A673 (cell line): ENCODE measurements around the gene IL25. TPM values are rescaled to one million over a fixed set of nuclear protein-coding genes. Genes with fewer than 3 reads are reported as not detected.
"Not testable (repeated sequence)": the region's sequence is repeated elsewhere in the genome, so short reads cannot be mapped to it uniquely, and the experiment has no call there.

Experiments
- BruUV-seq: library from RNA; stranded (reverse); fragments of 400-500 nt; replicated peaks from 2 replicates; lab custom pipeline; 2021; lab: Mats Ljungman, UMichigan
- CTCF ChIA-PET: fragments of 300-600 bp; sonication (Branson Sonifier 250); formaldehyde crosslinking; loops from one replicate; lab custom pipeline; 2022; ENCODE audit warnings: antibody characterized with exemption; lab: Charles Lee
- POLR2A ChIA-PET: fragments of 300-600 bp; sonication (Branson Sonifier 250); formaldehyde crosslinking; loops from one replicate; lab custom pipeline; 2022; ENCODE audit warnings: antibody characterized with exemption; ENCODE audit not compliant: low non-redundant PET; lab: Charles Lee
- DNase-seq: peaks from one replicate; pipeline ENCODE4 v3.0.0-alpha.2; 2015; ENCODE audit warnings: low spot score
- H3K27ac ChIP-seq: fragments of 200-600 bp; sonication (generic); 2 replicates; pipeline ENCODE4 v1.5.1; 2016; ENCODE audit warnings: mixed run types, low read depth, mild to moderate bottlenecking, mixed read lengths, antibody characterized with exemption, low read length; ENCODE audit not compliant: poor library complexity, severe bottlenecking
- H3K27me3 ChIP-seq: fragments of 200-600 bp; sonication (generic); replicated peaks from 2 replicates; pipeline ENCODE4 v1.6.1; 2017; ENCODE audit warnings: mixed run types, low read depth, mild to moderate bottlenecking, mixed read lengths, antibody characterized with exemption, low read length; ENCODE audit not compliant: insufficient read depth, poor library complexity
- H3K36me3 ChIP-seq: fragments of 200-600 bp; sonication (generic); 2 replicates; pipeline ENCODE4 v1.6.1; 2016; ENCODE audit warnings: mixed run types, mild to moderate bottlenecking, mixed read lengths, antibody characterized with exemption, low read length; ENCODE audit not compliant: insufficient read depth, poor library complexity, severe bottlenecking
- H3K4me1 ChIP-seq: fragments of 200-600 bp; sonication (generic); 2 replicates; pipeline ENCODE4 v1.6.1; 2017; ENCODE audit warnings: mixed run types, mild to moderate bottlenecking, mixed read lengths, antibody characterized with exemption, low read length; ENCODE audit not compliant: insufficient read depth, poor library complexity, severe bottlenecking
- H3K4me3 ChIP-seq: fragments of 200-600 bp; sonication (generic); 2 replicates; pipeline ENCODE4 v1.5.1; 2016; ENCODE audit warnings: low read depth, mixed run types, mild to moderate bottlenecking, mixed read lengths, low read length; ENCODE audit not compliant: poor library complexity, severe bottlenecking
- H3K9me3 ChIP-seq: fragments of 200-600 bp; sonication (generic); 2 replicates; pipeline ENCODE4 v1.6.1; 2016; ENCODE audit warnings: mixed run types, low read depth, mild to moderate bottlenecking, mixed read lengths, antibody characterized with exemption, low read length; ENCODE audit not compliant: poor library complexity, severe bottlenecking
- EZH2 ChIP-seq: fragments of 200-600 bp; sonication (generic); IDR thresholded peaks from 2 replicates; pipeline ENCODE4 v1.6.1; 2017; ENCODE audit warnings: borderline replicate concordance, low read depth, mild to moderate bottlenecking, mixed read lengths, antibody characterized with exemption, low read length; ENCODE audit not compliant: poor library complexity, severe bottlenecking
- intact Hi-C: fragments of 100-400 bp; cut with micrococcal nuclease; formaldehyde crosslinking; loops from one replicate; pipeline ENCODE4 v1.10.0; 2022; ENCODE audit not compliant: unreplicated experiment
- total RNA-seq: library from RNA; stranded (reverse); gene quantifications from 2 replicates; pipeline ENCODE4 v1.2.3, GENCODE V29; 2021
- TF ChIP-seq, protein P1 (sequence below): fragments of 300-800, 200-600 bp; sonication (generic); conservative IDR thresholded peaks from 2 replicates; pipeline ENCODE4 v1.5.1; 2017; ENCODE audit warnings: low read depth, mild to moderate bottlenecking, antibody characterized with exemption, low read length, moderate library complexity, mixed read lengths

Gene IL25
- total RNA-seq, 1 experiment from 2014 or later: not detected

- no TSS peak for BruUV-seq
- POLR2A ChIA-PET: no interaction called here
- CTCF ChIA-PET: no interaction called here
These were observed 45.4 kb downstream of the IL25 start for GRCh38 chr14:23418021-23418420.

DNA sequence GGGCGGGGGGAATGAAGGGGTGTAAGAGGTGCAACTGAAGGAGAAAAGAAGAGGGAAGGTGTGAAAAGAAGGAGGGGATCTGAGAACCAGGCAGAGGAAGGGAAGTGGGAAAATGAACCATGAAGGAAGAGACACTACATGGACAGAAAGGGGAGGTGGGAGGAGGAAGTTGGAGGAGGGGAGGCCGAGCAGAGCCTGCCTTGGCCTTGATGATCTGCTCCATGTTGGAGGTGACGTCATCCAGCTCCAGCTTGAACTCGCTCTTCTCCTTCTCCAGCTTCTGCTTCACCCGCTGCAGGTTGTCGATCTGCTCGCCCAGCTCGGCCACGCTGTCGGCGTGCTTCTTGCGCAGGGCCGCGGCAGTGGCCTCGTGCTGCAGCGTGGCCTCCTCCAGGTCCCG, 47.0 kb downstream of the IL25 start:
- CTCF ChIA-PET, H3K4me3 ChIP-seq: not testable (repeated sequence)

More at GRCh38 chr14:23418021-23418420, 45.4 kb downstream of the IL25 start:
- intact Hi-C loops: no loop called here
- Histone ChIP-seq H3K4me1 (no peaks in the 10 kb centered on the region), H3K4me3 (no peak overlapping the region), H3K36me3 (no peaks in the 10 kb centered on the region), H3K9me3 (no peaks in the 10 kb centered on the region), H3K27me3 (no peaks in the 10 kb centered on the region), H3K27ac (no peak overlapping the region)
- DNase-seq: no peak
- TF ChIP-seq, protein P1, sequence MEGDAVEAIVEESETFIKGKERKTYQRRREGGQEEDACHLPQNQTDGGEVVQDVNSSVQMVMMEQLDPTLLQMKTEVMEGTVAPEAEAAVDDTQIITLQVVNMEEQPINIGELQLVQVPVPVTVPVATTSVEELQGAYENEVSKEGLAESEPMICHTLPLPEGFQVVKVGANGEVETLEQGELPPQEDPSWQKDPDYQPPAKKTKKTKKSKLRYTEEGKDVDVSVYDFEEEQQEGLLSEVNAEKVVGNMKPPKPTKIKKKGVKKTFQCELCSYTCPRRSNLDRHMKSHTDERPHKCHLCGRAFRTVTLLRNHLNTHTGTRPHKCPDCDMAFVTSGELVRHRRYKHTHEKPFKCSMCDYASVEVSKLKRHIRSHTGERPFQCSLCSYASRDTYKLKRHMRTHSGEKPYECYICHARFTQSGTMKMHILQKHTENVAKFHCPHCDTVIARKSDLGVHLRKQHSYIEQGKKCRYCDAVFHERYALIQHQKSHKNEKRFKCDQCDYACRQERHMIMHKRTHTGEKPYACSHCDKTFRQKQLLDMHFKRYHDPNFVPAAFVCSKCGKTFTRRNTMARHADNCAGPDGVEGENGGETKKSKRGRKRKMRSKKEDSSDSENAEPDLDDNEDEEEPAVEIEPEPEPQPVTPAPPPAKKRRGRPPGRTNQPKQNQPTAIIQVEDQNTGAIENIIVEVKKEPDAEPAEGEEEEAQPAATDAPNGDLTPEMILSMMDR: no peak
- TF ChIP-seq EZH2: no peak

GRCh38 chr14:23421594-23421993, 49.0 kb downstream of the IL25 start:
- no peak overlapping the region for H3K4me3 ChIP-seq
- TF ChIP-seq, protein P1: no peak
- TF ChIP-seq EZH2: no peak
- intact Hi-C loops: no loop called here
- H3K27ac ChIP-seq: no peak overlapping the region
- H3K27me3 ChIP-seq: no peaks in the 10 kb centered on the region
- H3K4me1 ChIP-seq: no peaks in the 10 kb centered on the region
- no TSS peak for BruUV-seq
- no peak for DNase-seq
- POLR2A ChIA-PET: no interaction called here
- no peaks in the 10 kb centered on the region for H3K9me3 ChIP-seq
- CTCF ChIA-PET: no interaction called here
- H3K36me3 ChIP-seq: no peaks in the 10 kb centered on the region

More for the DNA sequence above, 47.0 kb downstream of the IL25 start:
- DNase-seq, H3K4me1 ChIP-seq, H3K36me3 ChIP-seq, intact Hi-C loops, BruUV-seq, POLR2A ChIA-PET, H3K9me3 ChIP-seq, H3K27me3 ChIP-seq, H3K27ac ChIP-seq: not testable (repeated sequence)

DNA sequence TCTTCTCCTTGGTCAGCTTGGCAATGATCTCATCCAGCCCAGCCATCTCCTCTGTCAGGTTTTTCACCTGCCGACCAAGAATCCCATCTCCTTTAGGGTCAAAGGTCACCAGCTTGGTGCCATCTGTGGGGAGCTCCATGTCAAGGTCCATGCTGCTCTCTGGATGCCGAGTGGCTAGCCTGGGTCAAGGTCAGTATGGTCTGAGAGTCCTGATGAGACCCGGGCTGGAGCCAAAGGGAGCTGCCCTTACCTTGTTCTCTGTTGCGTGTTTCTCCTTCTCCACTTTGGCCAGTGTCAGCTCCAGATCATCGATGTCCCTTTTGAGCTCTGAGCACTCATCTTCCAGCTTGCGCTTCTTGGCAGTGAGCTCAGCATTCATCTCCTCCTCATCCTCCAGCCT, 51.0 kb downstream of the IL25 start:
- intact Hi-C loops: no loop called here
- POLR2A ChIA-PET: no interaction called here
- H3K4me3 ChIP-seq: no peak overlapping the region
- CTCF ChIA-PET: no interaction called here
- no peak for DNase-seq
- no peaks in the 10 kb centered on the region for H3K27me3 ChIP-seq
- H3K9me3 ChIP-seq: no peaks in the 10 kb centered on the region
- H3K4me1 ChIP-seq: no peaks in the 10 kb centered on the region
- H3K36me3 ChIP-seq: no peaks in the 10 kb centered on the region
- BruUV-seq: no TSS peak
- H3K27ac ChIP-seq: no peak overlapping the region
- TF ChIP-seq, protein P1: no peak
- TF ChIP-seq EZH2: no peak
